IMR-90 (cell line): ENCODE data around the gene ZDHHC14. TPM values are rescaled to one million over a fixed set of nuclear protein-coding genes. Genes with fewer than 3 reads are reported as not detected.

ENCODE experiments used
- ATAC-seq: fragments of 200-7000 bp; cut with Tn5 transposase; 2 replicates; pipeline ENCODE4 v1.9.1; 2020; ENCODE audit warnings: low read depth, mild to moderate bottlenecking, moderate library complexity
- BruUV-seq: library from RNA; stranded (reverse); fragments of 400-500 nt; replicated peaks from 2 replicates; lab custom pipeline; 2021; lab: Mats Ljungman, UMichigan
- CTCF ChIA-PET: fragments of 300-600 bp; formaldehyde crosslinking; extraction: SDS; loops from one replicate; lab custom pipeline; 2021; ENCODE audit warnings: antibody characterized with exemption; lab: Yijun Ruan, JAX
- POLR2A ChIA-PET: fragments of 300-600 bp; sonication (Branson Sonifier 250); formaldehyde crosslinking; loops from one replicate; lab custom pipeline; 2022; ENCODE audit warnings: antibody characterized with exemption; ENCODE audit not compliant: unreplicated experiment; lab: Charles Lee
- DNase-seq: peaks from one replicate; pipeline ENCODE4 v3.0.0; 2013
- H2AFZ ChIP-seq: replicated peaks from 2 replicates; pipeline ENCODE3; 2013; ENCODE audit warnings: low read length, mild to moderate bottlenecking; ENCODE audit not compliant: poor library complexity
- H2AK5ac ChIP-seq: 2 replicates; pipeline ENCODE4 v1.6.1; 2013; ENCODE audit warnings: low read depth, low read length, inconsistent platforms
- H2AK9ac ChIP-seq: replicated peaks from 2 replicates; pipeline ENCODE3; 2013; ENCODE audit warnings: mild to moderate bottlenecking, low read depth, low read length, moderate library complexity; ENCODE audit not compliant: poor library complexity
- H2BK120ac ChIP-seq: 2 replicates; pipeline ENCODE4 v1.6.1; 2013; ENCODE audit warnings: low read depth, low read length, inconsistent platforms
- H2BK15ac ChIP-seq: 3 replicates; pipeline ENCODE4 v1.6.1; 2013; ENCODE audit warnings: low read depth, low read length, inconsistent platforms
- H2BK20ac ChIP-seq: 2 replicates; pipeline ENCODE4 v1.6.1; 2013; ENCODE audit warnings: low read depth, mild to moderate bottlenecking, inconsistent platforms, low read length, moderate library complexity
- H2BK5ac ChIP-seq: 2 replicates; pipeline ENCODE4 v1.6.1; 2013; ENCODE audit warnings: mild to moderate bottlenecking, low read depth, low read length, inconsistent platforms; ENCODE audit not compliant: poor library complexity, severe bottlenecking
- H3K14ac ChIP-seq: replicated peaks from 2 replicates; pipeline ENCODE4 v1.6.1; 2013; ENCODE audit warnings: low read depth, low read length, inconsistent platforms
- H3K18ac ChIP-seq: 2 replicates; pipeline ENCODE4 v1.6.1; 2013; ENCODE audit warnings: low read depth, low read length, control low read depth
- H3K23ac ChIP-seq: 2 replicates; pipeline ENCODE4 v1.6.1; 2013; ENCODE audit warnings: low read depth, low read length, inconsistent platforms
- H3K27ac ChIP-seq: 2 replicates; pipeline ENCODE4 v1.5.1; 2013; ENCODE audit warnings: mild to moderate bottlenecking, control low read depth, low read length; ENCODE audit not compliant: insufficient read depth
- H3K27me3 ChIP-seq: 2 replicates; pipeline ENCODE4 v1.6.1; 2013; ENCODE audit warnings: low read length; ENCODE audit not compliant: control insufficient read depth, insufficient read depth
- H3K36me3 ChIP-seq: 2 replicates; pipeline ENCODE4 v1.6.1; 2013; ENCODE audit warnings: low read length, mixed read lengths; ENCODE audit not compliant: control insufficient read depth, insufficient read depth
- H3K4ac ChIP-seq: 2 replicates; pipeline ENCODE4 v1.6.1; 2013; ENCODE audit warnings: low read depth, low read length, inconsistent platforms
- H3K4me1 ChIP-seq: 2 replicates; pipeline ENCODE4 v1.6.1; 2013; ENCODE audit warnings: low read length, mixed read lengths; ENCODE audit not compliant: control insufficient read depth, insufficient read depth
- H3K4me2 ChIP-seq: 2 replicates; pipeline ENCODE4 v1.6.1; 2013; ENCODE audit warnings: low read depth, mild to moderate bottlenecking, control low read depth, low read length, moderate library complexity
- H3K4me3 ChIP-seq: 2 replicates; pipeline ENCODE4 v1.5.1; 2013; ENCODE audit warnings: low read depth, mild to moderate bottlenecking, control low read depth, low read length, moderate library complexity; ENCODE audit not compliant: insufficient read depth
- H3K56ac ChIP-seq: 2 replicates; pipeline ENCODE4 v1.6.1; 2013; ENCODE audit warnings: low read length, inconsistent platforms; ENCODE audit not compliant: insufficient read depth; ENCODE audit errors: extremely low read depth
- H3K79me1 ChIP-seq, 2 experiments: 2 replicates each; pipeline ENCODE4 v1.6.1; 2013; ENCODE audit warnings: low read length in 2 of 2, inconsistent platforms in 1 of 2, low read depth in 1 of 2
- H3K9ac ChIP-seq: 2 replicates; pipeline ENCODE4 v1.6.1; 2013; ENCODE audit warnings: low read depth, low read length, control low read depth
- H3K9me1 ChIP-seq: 2 replicates; pipeline ENCODE4 v1.6.1; 2013; ENCODE audit warnings: low read length, inconsistent platforms; ENCODE audit not compliant: insufficient read depth
- H3K9me3 ChIP-seq: 2 replicates; pipeline ENCODE4 v1.6.1; 2013; ENCODE audit warnings: low read length; ENCODE audit not compliant: control insufficient read depth, insufficient read depth
- H4K20me1 ChIP-seq: 2 replicates; pipeline ENCODE4 v1.6.1; 2013; ENCODE audit warnings: low read length, inconsistent platforms; ENCODE audit not compliant: insufficient read depth
- H4K5ac ChIP-seq: 2 replicates; pipeline ENCODE4 v1.6.1; 2013; ENCODE audit warnings: mild to moderate bottlenecking, low read depth, low read length, control low read depth
- H4K8ac ChIP-seq, 2 experiments: 2 replicates each; pipeline ENCODE4 v1.6.1; 2013; ENCODE audit warnings: low read depth in 2 of 2, low read length in 2 of 2, control low read depth in 1 of 2, inconsistent platforms in 1 of 2
- H4K91ac ChIP-seq: 2 replicates; pipeline ENCODE4 v1.6.1; 2013; ENCODE audit warnings: low read depth, low read length, inconsistent platforms; ENCODE audit not compliant: insufficient read depth
- BHLHE40 ChIP-seq: fragments of 150-350 bp; IDR thresholded peaks from 2 replicates; pipeline ENCODE4 v1.6.1; 2016; ENCODE audit warnings: mild to moderate bottlenecking, low read depth, low read length
- CEBPB ChIP-seq: IDR thresholded peaks from 2 replicates; pipeline ENCODE4 v1.6.1; 2012; ENCODE audit warnings: low read depth, low read length, improper control_type of control experiment
- CHD1 ChIP-seq: IDR thresholded peaks from 2 replicates; pipeline ENCODE4 v1.6.1; 2012; ENCODE audit warnings: low read depth, low read length, improper control_type of control experiment
- CTCF ChIP-seq: conservative IDR thresholded peaks from 2 replicates; pipeline ENCODE4 v1.5.1; 2012; ENCODE audit warnings: mild to moderate bottlenecking, low read depth, low read length, improper control_type of control experiment
- MAFK ChIP-seq: IDR thresholded peaks from 2 replicates; pipeline ENCODE4 v1.6.1; 2012; ENCODE audit warnings: low read depth, low read length, improper control_type of control experiment
- MAZ ChIP-seq: IDR thresholded peaks from 2 replicates; pipeline ENCODE4 v1.6.1; 2012; ENCODE audit warnings: low read depth, mild to moderate bottlenecking, low read length, improper control_type of control experiment, moderate library complexity, borderline replicate concordance
- MXI1 ChIP-seq: IDR thresholded peaks from 2 replicates; pipeline ENCODE4 v1.6.1; 2012; ENCODE audit warnings: low read depth, mild to moderate bottlenecking, low read length, moderate library complexity, borderline replicate concordance
- NFE2L2 ChIP-seq: fragments of 150-350 bp; IDR thresholded peaks from 2 replicates; pipeline ENCODE4 v1.6.1; 2016; ENCODE audit warnings: low read depth, mild to moderate bottlenecking, low read length
- POLR2A ChIP-seq: IDR thresholded peaks from 2 replicates; pipeline ENCODE4 v1.6.1; 2012; ENCODE audit warnings: mild to moderate bottlenecking, low read depth, low read length
- RAD21 ChIP-seq: IDR thresholded peaks from 2 replicates; pipeline ENCODE4 v1.6.1; 2012; ENCODE audit warnings: low read length, improper control_type of control experiment
- RCOR1 ChIP-seq: IDR thresholded peaks from 2 replicates; pipeline ENCODE4 v1.6.1; 2012; ENCODE audit warnings: mild to moderate bottlenecking, low read length, improper control_type of control experiment; ENCODE audit not compliant: insufficient replicate concordance
- RFX5 ChIP-seq: IDR thresholded peaks from 2 replicates; pipeline ENCODE4 v1.8.0; 2012; ENCODE audit warnings: low read depth, mild to moderate bottlenecking, low read length, moderate library complexity
- SMC3 ChIP-seq: fragments of 150-350 bp; IDR thresholded peaks from 2 replicates; pipeline ENCODE4 v1.6.1; 2016; ENCODE audit warnings: low read depth, mild to moderate bottlenecking, antibody characterized with exemption, low read length, moderate library complexity
- USF2 ChIP-seq: fragments of 150-350 bp; IDR thresholded peaks from 2 replicates; pipeline ENCODE4 v1.6.1; 2017; ENCODE audit warnings: mild to moderate bottlenecking, antibody characterized with exemption, low read length, low read depth
- WGBS, 2 experiments: methylation state at CpG; one replicate each; pipeline versions ENCODE4 v1.1.5 to v1.1.7; 2013; ENCODE audit warnings: missing lambda C conversion rate in 2 of 2; ENCODE audit not compliant: insufficient read length in 1 of 2; ENCODE audit errors: extremely low coverage in 2 of 2; 5-methylcytosine and 5-hydroxymethylcytosine counted together
- dilution Hi-C: fragments of 300-500 bp; cut with HindIII; formaldehyde crosslinking; loops from one replicate; pipeline ENCODE4 v1.14.3; 2018; ENCODE audit warnings: low sequenced_read_pairs; ENCODE audit not compliant: unreplicated experiment
- in situ Hi-C: fragments of 300-500 bp; cut with MboI; formaldehyde crosslinking; loops from 3 replicates; pipeline ENCODE4 v1.14.3; 2019; ENCODE audit warnings: low sequenced_read_pairs, inconsistent platforms, mixed read lengths
- intact Hi-C: fragments of 100-400 bp; cut with micrococcal nuclease; formaldehyde crosslinking; loops from 2 replicates; pipeline ENCODE4 v1.10.0; 2022
- polyA plus RNA-seq, 3 experiments: library from polyadenylated mRNA; depleted of rRNA; stranded (reverse); fragments of >200 nt; gene quantifications; 2 replicates each; pipeline ENCODE4 v1.2.3, GENCODE V29; 2012; ENCODE audit warnings: low replicate concordance in 1 of 3
- total RNA-seq: library from RNA; depleted of rRNA; stranded (reverse); fragments of >200 nt; gene quantifications from 2 replicates; pipeline ENCODE4 v1.2.3, GENCODE V29; 2012
- TF ChIP-seq, protein P1 (sequence below): fragments of 150-350 bp; IDR thresholded peaks from 2 replicates; pipeline ENCODE4 v1.6.1; 2016; ENCODE audit warnings: low read depth, mild to moderate bottlenecking, low read length, moderate library complexity, borderline replicate concordance

The ZDHHC14 gene
- total and polyA plus RNA-seq, 2 of the 4 experiments (the other 2 are of a cell fraction): 0.90 to 2.0 TPM

DNA sequence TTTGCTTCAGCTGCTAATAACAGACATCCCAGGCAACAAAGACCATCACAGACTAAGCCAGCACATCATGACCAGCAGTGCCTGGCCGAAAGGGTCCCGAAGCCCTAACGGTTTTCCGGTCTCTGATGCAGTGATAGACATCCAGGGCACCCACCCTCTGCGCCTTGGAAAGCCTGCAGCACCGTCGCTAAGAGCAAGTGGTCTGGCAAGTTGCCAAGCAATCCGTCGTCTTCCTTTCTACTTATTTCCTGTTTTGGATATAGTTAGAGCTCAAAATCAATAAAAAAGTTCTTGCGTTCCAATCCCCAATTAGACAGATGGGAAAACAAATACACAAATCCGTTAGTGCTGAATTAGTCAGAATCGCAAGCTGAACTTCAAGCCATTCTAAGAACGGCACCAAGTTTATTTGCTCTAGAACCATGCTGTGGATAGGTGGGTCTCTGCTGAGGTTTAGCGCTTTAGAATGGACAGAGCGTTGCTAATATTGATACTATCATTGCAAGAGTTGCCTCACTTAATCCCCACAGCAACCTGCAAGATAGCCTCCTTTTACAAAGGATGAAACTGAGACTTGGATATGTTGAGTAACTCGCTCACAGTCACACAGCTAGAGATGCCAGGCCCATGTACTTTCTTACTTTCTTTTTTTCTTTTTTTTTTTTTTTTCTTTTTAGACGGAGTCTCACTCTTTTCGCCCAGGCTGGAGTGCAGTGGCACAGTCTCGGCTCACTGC, 278.7 kb downstream of the ZDHHC14 start:
- dilution Hi-C loops: no loop called here
- no peak overlapping the region for H3K27ac ChIP-seq
- TF ChIP-seq BHLHE40 (no peak), RFX5 (no peak), SMC3 (no peak), CTCF (no peak), MAFK (no peak), RCOR1 (no peak), USF2 (no peak), POLR2A (no peak), CEBPB (no peak), NFE2L2 (no peak), MXI1 (no peak), MAZ (no peak), CHD1 (no peak), RAD21 (no peak)
- TF ChIP-seq, protein P1, sequence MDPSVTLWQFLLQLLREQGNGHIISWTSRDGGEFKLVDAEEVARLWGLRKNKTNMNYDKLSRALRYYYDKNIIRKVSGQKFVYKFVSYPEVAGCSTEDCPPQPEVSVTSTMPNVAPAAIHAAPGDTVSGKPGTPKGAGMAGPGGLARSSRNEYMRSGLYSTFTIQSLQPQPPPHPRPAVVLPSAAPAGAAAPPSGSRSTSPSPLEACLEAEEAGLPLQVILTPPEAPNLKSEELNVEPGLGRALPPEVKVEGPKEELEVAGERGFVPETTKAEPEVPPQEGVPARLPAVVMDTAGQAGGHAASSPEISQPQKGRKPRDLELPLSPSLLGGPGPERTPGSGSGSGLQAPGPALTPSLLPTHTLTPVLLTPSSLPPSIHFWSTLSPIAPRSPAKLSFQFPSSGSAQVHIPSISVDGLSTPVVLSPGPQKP: no peak

More for the DNA sequence above, 278.7 kb downstream of the ZDHHC14 start:
- ATAC-seq: no peak
- Histone ChIP-seq H3K18ac (no peak overlapping the region), H4K5ac (no peak overlapping the region), H2AK9ac (no peak overlapping the region), H3K14ac (no peak overlapping the region), H4K8ac (no peak overlapping the region), H3K27me3 (no peaks in the 10 kb centered on the region), H3K9me3 (no peaks in the 10 kb centered on the region), H4K20me1 (no peaks in the 10 kb centered on the region), H2BK5ac (no peak overlapping the region), H4K91ac (no peak overlapping the region), H3K56ac (no peak overlapping the region), H3K36me3 (no peaks in the 10 kb centered on the region), H3K9ac (no peak overlapping the region), H2AK5ac (no peak overlapping the region), H2BK15ac (no peak overlapping the region), H3K4ac (no peak overlapping the region), H3K4me3 (no peak overlapping the region), H3K23ac (no peak overlapping the region), H2BK120ac (no peak overlapping the region), H2BK20ac (no peak overlapping the region), H3K4me1 (peaks cover 2% of the 10 kb centered on the region), H3K79me1 (no peaks in the 10 kb centered on the region), H3K4me2 (no peak overlapping the region), H2AFZ (no peak overlapping the region), H3K9me1 (peaks cover 3% of the 10 kb centered on the region; the same call in 1 of the 2 replicates)
- intact Hi-C loops (loop anchor here (10.0 kb wide), 1 partner anchor 95 kb away; no protein-coding TSS in a partner anchor), in situ Hi-C loops (no loop called here)
- DNase-seq: no peak
- WGBS, 2 experiments: 100% methylated on average over 2 of the region's 19 CpGs; no CpG with 5 or more reads in 1 of the 2 experiments
- BruUV-seq: no TSS peak
- CTCF ChIA-PET: interaction anchor here (0.7 kb wide), 1 partner anchor 213 kb away, joined by 3 read pairs; no protein-coding TSS in a partner anchor
- POLR2A ChIA-PET: no interaction called here
